K562 (cell line): ENCODE results near the gene C11orf98. TPM values are rescaled to one million over a fixed set of nuclear protein-coding genes. Genes with fewer than 3 reads are reported as not detected.

Source experiments
- BDP1 ChIP-seq: IDR thresholded peaks from 3 replicates; pipeline ENCODE4 v1.6.1; 2011; ENCODE audit not compliant: insufficient read length, insufficient read depth
- ELF4 ChIP-seq: fragments of 450-650 bp; formaldehyde crosslinking; IDR thresholded peaks from 2 replicates; pipeline ENCODE4 v1.4.0; 2022; ENCODE audit warnings: missing genetic modification characterization
- GTF2F1 ChIP-seq: IDR thresholded peaks from 2 replicates; pipeline ENCODE4 v1.6.1; 2011; ENCODE audit warnings: low read depth, low read length, improper control_type of control experiment
- HLTF ChIP-seq: fragments of 450-650 bp; IDR thresholded peaks from 2 replicates; pipeline ENCODE4 v1.6.1; 2016
- HMG20A ChIP-seq: fragments of 450-650 bp; formaldehyde crosslinking; conservative IDR thresholded peaks from 2 replicates; pipeline ENCODE4 v1.4.0; 2020; ENCODE audit warnings: mild to moderate bottlenecking, mixed read lengths
- JUN ChIP-seq, 2 experiments: sonication (generic) in 1 of 2; formaldehyde crosslinking in 1 of 2; IDR thresholded peaks; 2 replicates each; pipeline versions ENCODE4 v1.6.1 to v1.8.0; 2012 to 2022; ENCODE audit warnings: borderline replicate concordance in 2 of 2, mild to moderate bottlenecking in 2 of 2, improper control_type of control experiment in 1 of 2, low read depth in 1 of 2, low read length in 1 of 2, missing genetic modification reagents in 1 of 2
- KLF10 ChIP-seq: fragments of 250-450 bp; sonication (Bioruptor Pico); IDR thresholded peaks from 2 replicates; pipeline ENCODE4 v1.6.1; 2021; ENCODE audit warnings: matching md5 sums
- KLF6 ChIP-seq: fragments of 250-450 bp; sonication (Bioruptor Pico); IDR thresholded peaks from 2 replicates; pipeline ENCODE4 v1.4.0; 2020; ENCODE audit warnings: mild to moderate bottlenecking, moderate library complexity, borderline replicate concordance
- MECOM ChIP-seq: fragments of 250-450 bp; sonication (Bioruptor Pico); IDR thresholded peaks from 2 replicates; pipeline ENCODE4 v1.8.0; 2022; ENCODE audit warnings: inconsistent platforms
- NR2C1 ChIP-seq, 2 experiments: fragments of 450-650 bp; IDR thresholded peaks; 2 replicates each; pipeline ENCODE4 v1.6.1; 2017; ENCODE audit warnings: mild to moderate bottlenecking in 2 of 2, antibody characterized with exemption in 1 of 2, inconsistent platforms in 1 of 2, missing compliant biosample characterization in 1 of 2, missing genetic modification characterization in 1 of 2
- TEAD1 ChIP-seq, 2 experiments: fragments of 450-650 bp in 1 of 2; sonication (generic) in 1 of 2; formaldehyde crosslinking; IDR thresholded peaks; 2 replicates each; pipeline versions ENCODE4 v1.4.0 to v1.8.0; 2020 to 2022; ENCODE audit warnings: mild to moderate bottlenecking in 2 of 2, missing genetic modification reagents in 1 of 2
- ZMIZ1 ChIP-seq, 2 experiments: fragments of 150-350 bp in 1 of 2; IDR thresholded peaks; 2 replicates each; pipeline ENCODE4 v1.6.1; 2012 to 2016; ENCODE audit warnings: low read depth in 2 of 2, low read length in 2 of 2, mild to moderate bottlenecking in 1 of 2, moderate library complexity in 1 of 2
- ZNF197 ChIP-seq: fragments of 200-800 bp; sonication (Bioruptor generic); IDR thresholded peaks from 2 replicates; pipeline ENCODE4 v1.6.1; 2016; ENCODE audit warnings: low read depth, missing genetic modification characterization, missing compliant biosample characterization
- ZNF277 ChIP-seq: fragments of 250-450 bp; sonication (Bioruptor Pico); IDR thresholded peaks from 2 replicates; pipeline ENCODE4 v1.8.0; 2022; ENCODE audit warnings: inconsistent platforms, mild to moderate bottlenecking, moderate library complexity, borderline replicate concordance
- ZNF518B ChIP-seq: fragments of 250-450 bp; sonication (Bioruptor Pico); IDR thresholded peaks from 2 replicates; pipeline ENCODE4 v1.5.0; 2021; ENCODE audit warnings: mild to moderate bottlenecking, moderate library complexity
- polyA plus RNA-seq, 8 experiments: library from polyadenylated mRNA; depleted of rRNA in 4 of 8; stranded (reverse) in 5 of 8; unstranded in 3 of 8; fragments of >200 nt; fragmentation: Nextera tagmentation in 2 of 8; fragmentation: Illumina TruSeq in 1 of 8; extraction: Ambion mirVana in 2 of 8; extraction: Trizol in 1 of 8; gene quantifications; 2 replicates each; pipeline versions ENCODE4 v1.2.1 to v1.2.3, GENCODE V29; 2011 to 2014; ENCODE audit warnings: inconsistent platforms in 1 of 8, missing spikeins in 1 of 8
- total RNA-seq, 7 experiments: library from RNA; depleted of rRNA in 6 of 7; stranded (reverse); fragments of >200 nt in 6 of 7; fragmentation: Illumina TruSeq in 2 of 7; extraction: Trizol in 2 of 7; gene quantifications; 2 replicates each; pipeline versions ENCODE4 v1.2.1 to v1.2.3, GENCODE V29; 2011 to 2021; ENCODE audit warnings: low replicate concordance in 1 of 7

Gene C11orf98
- total and polyA plus RNA-seq, 9 of the 15 experiments (the other 6 are each of a cell fraction or from before 2014, with no cell fraction given): 103 to 352 (median 218) TPM

- 0 out of 4 replicates have a peak, but pooled peaks of 1 of the 2 experiments have one; percentile 12 for TF ChIP-seq ZMIZ1 (IDR thresholded peaks at IDR 0.05; ENCODE audit: low read depth in 2 of 2, low read length in 2 of 2)
- TF ChIP-seq JUN (IDR thresholded peaks at IDR 0.05; ENCODE audit: borderline replicate concordance, low read depth, low read length): no peak
- TF ChIP-seq JUN (CRISPR knock-in tag; IDR thresholded peaks at IDR 0.05; ENCODE audit: borderline replicate concordance): peak; percentile 87; the same call in 1 of the 2 replicates
- no peak for TF ChIP-seq ZNF277
- no peak for TF ChIP-seq KLF6 (CRISPR knock-in tag)
- TF ChIP-seq NR2C1 (IDR thresholded peaks at IDR 0.05): no peak
- TF ChIP-seq NR2C1 (tag; IDR thresholded peaks at IDR 0.05): no peak
- TF ChIP-seq BDP1: no peak
- peak; percentile 84 for TF ChIP-seq KLF10 (CRISPR knock-in tag)
- TF ChIP-seq GTF2F1: no peak
- no peak for TF ChIP-seq ZNF518B (CRISPR knock-in tag)
- no peak for TF ChIP-seq ZNF197 (CRISPR knock-in tag)
- no peak for TF ChIP-seq ELF4 (CRISPR knock-in tag)
- TF ChIP-seq MECOM (CRISPR knock-in tag): no peak
- no peak for TF ChIP-seq HMG20A (CRISPR knock-in tag)
- peak; percentile 13 to 53; a peak in 2 of 4 replicates for TF ChIP-seq TEAD1 (CRISPR knock-in tag; IDR thresholded peaks at IDR 0.05)
- no peak for TF ChIP-seq HLTF
Measured at GRCh38 chr11:62705880-62706849, 41.2 kb upstream of the C11orf98 start (continued).
